ENCODE results near the gene ZNF740.

DNA sequence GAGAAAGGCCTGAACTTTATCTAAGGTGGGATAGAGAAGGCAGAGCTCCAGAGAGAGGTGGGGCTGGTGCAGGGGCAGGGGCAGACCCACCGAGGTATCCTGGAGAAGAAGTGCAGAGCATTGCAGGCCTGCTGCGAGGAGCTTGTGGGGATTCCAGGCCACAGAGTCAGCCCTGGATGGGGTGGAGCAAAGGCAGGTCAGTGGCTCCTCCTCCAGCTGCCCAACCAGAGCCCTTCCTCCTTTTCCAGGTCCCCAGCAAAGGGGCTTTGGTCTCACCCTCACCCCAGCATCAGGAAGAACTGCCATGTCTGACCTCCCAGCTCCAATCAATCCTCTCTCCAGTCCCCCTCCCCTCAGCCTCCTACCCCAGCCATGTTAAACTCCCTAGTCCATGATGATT, 19.8 kb upstream of the ZNF740 start:
- TF ChIP-seq, protein P1, sequence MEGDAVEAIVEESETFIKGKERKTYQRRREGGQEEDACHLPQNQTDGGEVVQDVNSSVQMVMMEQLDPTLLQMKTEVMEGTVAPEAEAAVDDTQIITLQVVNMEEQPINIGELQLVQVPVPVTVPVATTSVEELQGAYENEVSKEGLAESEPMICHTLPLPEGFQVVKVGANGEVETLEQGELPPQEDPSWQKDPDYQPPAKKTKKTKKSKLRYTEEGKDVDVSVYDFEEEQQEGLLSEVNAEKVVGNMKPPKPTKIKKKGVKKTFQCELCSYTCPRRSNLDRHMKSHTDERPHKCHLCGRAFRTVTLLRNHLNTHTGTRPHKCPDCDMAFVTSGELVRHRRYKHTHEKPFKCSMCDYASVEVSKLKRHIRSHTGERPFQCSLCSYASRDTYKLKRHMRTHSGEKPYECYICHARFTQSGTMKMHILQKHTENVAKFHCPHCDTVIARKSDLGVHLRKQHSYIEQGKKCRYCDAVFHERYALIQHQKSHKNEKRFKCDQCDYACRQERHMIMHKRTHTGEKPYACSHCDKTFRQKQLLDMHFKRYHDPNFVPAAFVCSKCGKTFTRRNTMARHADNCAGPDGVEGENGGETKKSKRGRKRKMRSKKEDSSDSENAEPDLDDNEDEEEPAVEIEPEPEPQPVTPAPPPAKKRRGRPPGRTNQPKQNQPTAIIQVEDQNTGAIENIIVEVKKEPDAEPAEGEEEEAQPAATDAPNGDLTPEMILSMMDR (IDR thresholded peaks at IDR 0.05 in 2 of 3, conservative IDR thresholded peaks at IDR 0.05 in 1 of 3; ENCODE audit: borderline replicate concordance in 1 of 3, insufficient read depth in 1 of 3, low read depth in 2 of 3, low read length in 2 of 3), result no peak
- TF ChIP-seq, protein P2, sequence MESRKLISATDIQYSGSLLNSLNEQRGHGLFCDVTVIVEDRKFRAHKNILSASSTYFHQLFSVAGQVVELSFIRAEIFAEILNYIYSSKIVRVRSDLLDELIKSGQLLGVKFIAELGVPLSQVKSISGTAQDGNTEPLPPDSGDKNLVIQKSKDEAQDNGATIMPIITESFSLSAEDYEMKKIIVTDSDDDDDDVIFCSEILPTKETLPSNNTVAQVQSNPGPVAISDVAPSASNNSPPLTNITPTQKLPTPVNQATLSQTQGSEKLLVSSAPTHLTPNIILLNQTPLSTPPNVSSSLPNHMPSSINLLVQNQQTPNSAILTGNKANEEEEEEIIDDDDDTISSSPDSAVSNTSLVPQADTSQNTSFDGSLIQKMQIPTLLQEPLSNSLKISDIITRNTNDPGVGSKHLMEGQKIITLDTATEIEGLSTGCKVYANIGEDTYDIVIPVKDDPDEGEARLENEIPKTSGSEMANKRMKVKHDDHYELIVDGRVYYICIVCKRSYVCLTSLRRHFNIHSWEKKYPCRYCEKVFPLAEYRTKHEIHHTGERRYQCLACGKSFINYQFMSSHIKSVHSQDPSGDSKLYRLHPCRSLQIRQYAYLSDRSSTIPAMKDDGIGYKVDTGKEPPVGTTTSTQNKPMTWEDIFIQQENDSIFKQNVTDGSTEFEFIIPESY (IDR thresholded peaks at IDR 0.05; ENCODE audit: extremely low read depth, insufficient replicate concordance, low read length), result no peak
- TF ChIP-seq JUND (IDR thresholded peaks at IDR 0.05) (no peak), POLR2AphosphoS5 (IDR thresholded peaks at IDR 0.05; ENCODE audit: low read depth, low read length) (no peak), POLR2A (IDR thresholded peaks at IDR 0.05; ENCODE audit: borderline replicate concordance, extremely low read depth, insufficient read depth, insufficient read length) (no peak), RAD21 (IDR thresholded peaks at IDR 0.05; ENCODE audit: low read depth) (no peak), SP1 (IDR thresholded peaks at IDR 0.05; ENCODE audit: low read depth) (no peak), EZH2 (IDR thresholded peaks at IDR 0.05) (no peak), EZH2phosphoT487 (IDR thresholded peaks at IDR 0.05; ENCODE audit: borderline replicate concordance) (no peak)
- TF ChIP-seq, protein P3, sequence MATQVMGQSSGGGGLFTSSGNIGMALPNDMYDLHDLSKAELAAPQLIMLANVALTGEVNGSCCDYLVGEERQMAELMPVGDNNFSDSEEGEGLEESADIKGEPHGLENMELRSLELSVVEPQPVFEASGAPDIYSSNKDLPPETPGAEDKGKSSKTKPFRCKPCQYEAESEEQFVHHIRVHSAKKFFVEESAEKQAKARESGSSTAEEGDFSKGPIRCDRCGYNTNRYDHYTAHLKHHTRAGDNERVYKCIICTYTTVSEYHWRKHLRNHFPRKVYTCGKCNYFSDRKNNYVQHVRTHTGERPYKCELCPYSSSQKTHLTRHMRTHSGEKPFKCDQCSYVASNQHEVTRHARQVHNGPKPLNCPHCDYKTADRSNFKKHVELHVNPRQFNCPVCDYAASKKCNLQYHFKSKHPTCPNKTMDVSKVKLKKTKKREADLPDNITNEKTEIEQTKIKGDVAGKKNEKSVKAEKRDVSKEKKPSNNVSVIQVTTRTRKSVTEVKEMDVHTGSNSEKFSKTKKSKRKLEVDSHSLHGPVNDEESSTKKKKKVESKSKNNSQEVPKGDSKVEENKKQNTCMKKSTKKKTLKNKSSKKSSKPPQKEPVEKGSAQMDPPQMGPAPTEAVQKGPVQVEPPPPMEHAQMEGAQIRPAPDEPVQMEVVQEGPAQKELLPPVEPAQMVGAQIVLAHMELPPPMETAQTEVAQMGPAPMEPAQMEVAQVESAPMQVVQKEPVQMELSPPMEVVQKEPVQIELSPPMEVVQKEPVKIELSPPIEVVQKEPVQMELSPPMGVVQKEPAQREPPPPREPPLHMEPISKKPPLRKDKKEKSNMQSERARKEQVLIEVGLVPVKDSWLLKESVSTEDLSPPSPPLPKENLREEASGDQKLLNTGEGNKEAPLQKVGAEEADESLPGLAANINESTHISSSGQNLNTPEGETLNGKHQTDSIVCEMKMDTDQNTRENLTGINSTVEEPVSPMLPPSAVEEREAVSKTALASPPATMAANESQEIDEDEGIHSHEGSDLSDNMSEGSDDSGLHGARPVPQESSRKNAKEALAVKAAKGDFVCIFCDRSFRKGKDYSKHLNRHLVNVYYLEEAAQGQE (IDR thresholded peaks at IDR 0.05; ENCODE audit: low read depth), result no peak
